BE2C (cell line): ENCODE data around the gene UGT1A3.

Source experiments
- DNase-seq: peaks from one replicate; pipeline ENCODE4 v3.0.0-alpha.2; 2020
- H3K27me3 ChIP-seq: fragments of 250-450 bp; sonication (Bioruptor Pico); 2 replicates; pipeline ENCODE4 v1.5.1; 2020; ENCODE audit warnings: mild to moderate bottlenecking
- H3K36me3 ChIP-seq: fragments of 250-450 bp; sonication (Bioruptor Pico); 2 replicates; pipeline ENCODE4 v1.5.1; 2020; ENCODE audit warnings: mild to moderate bottlenecking
- H3K4me1 ChIP-seq: fragments of 250-450 bp; sonication (Bioruptor Pico); 2 replicates; pipeline ENCODE4 v1.5.1; 2020
- H3K4me3 ChIP-seq: 2 replicates; pipeline ENCODE4 v1.5.1; 2011; ENCODE audit warnings: low read depth, low read length
- H3K9me3 ChIP-seq: fragments of 250-450 bp; sonication (Bioruptor Pico); 2 replicates; pipeline ENCODE4 v1.5.1; 2020
- TF ChIP-seq, protein P1 (sequence below): IDR thresholded peaks from 2 replicates; pipeline ENCODE4 v1.5.1; 2012; ENCODE audit warnings: mild to moderate bottlenecking, low read depth, low read length

UGT1A3 gene

DNA sequence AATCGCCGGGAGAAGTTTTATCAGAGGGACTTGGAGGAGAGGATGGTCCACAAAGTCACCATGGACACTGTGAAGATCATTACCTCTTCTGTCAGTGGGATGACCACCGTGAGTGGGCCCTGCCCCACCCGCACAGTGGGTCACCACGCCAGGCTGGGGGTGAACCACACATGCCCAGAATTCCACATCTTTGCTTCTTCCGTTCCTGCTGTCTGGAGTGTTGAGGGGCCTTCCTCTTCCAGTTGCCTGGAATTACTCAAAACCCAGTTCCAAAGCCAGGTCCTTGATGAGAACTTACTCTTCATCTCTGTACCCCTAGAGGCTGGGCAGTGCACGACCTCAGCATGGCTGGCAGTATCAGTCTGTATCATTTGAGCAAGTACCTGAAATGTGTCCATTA, 71.4 kb downstream of the UGT1A3 start:
- Histone ChIP-seq H3K9me3 (no peaks in the 10 kb centered on the region), H3K4me1 (no peaks in the 10 kb centered on the region), H3K4me3 (no peak overlapping the region), H3K27me3 (no peaks in the 10 kb centered on the region), H3K36me3 (no peaks in the 10 kb centered on the region)
- TF ChIP-seq, protein P1, sequence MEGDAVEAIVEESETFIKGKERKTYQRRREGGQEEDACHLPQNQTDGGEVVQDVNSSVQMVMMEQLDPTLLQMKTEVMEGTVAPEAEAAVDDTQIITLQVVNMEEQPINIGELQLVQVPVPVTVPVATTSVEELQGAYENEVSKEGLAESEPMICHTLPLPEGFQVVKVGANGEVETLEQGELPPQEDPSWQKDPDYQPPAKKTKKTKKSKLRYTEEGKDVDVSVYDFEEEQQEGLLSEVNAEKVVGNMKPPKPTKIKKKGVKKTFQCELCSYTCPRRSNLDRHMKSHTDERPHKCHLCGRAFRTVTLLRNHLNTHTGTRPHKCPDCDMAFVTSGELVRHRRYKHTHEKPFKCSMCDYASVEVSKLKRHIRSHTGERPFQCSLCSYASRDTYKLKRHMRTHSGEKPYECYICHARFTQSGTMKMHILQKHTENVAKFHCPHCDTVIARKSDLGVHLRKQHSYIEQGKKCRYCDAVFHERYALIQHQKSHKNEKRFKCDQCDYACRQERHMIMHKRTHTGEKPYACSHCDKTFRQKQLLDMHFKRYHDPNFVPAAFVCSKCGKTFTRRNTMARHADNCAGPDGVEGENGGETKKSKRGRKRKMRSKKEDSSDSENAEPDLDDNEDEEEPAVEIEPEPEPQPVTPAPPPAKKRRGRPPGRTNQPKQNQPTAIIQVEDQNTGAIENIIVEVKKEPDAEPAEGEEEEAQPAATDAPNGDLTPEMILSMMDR, result no peak
- no peak for DNase-seq

DNA sequence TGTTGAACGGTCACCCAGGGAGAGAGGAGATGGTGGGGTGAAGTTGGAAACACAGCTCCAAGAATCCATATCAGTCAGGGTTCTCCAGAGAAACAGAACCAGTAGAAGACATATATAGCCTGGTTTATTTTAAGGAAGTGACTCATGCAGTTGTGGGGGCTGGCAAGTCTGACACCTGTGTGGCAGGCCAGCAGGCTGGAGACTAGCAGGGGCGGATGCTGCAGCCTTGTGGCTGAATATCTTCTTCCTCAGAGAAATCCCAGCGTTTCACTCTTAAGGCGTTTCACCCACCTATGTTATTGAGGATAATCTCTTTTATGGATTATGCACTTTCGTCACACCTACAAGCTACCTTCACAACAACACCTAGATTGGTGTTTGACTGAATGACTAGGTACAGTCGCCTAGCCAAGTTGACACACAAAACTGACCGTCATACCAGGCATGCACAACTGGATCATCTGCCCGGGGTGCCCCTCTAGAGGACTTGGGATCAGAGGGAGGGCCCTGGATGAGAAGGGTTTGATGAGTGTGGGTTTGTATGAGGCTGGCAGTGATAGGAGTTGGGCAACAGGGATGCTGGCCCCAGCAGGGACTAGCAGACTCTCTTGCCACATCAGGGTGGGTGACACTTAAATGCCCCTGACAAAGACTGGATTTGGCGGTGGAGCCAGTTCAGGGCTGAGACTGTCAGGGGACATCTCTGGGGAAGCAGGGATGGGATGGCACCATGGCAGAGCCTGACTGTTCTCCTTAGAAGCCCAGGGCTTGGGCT, 72.7 kb downstream of the UGT1A3 start:
- no peaks in the 10 kb centered on the region for H3K4me1 ChIP-seq
- H3K9me3 ChIP-seq, result no peaks in the 10 kb centered on the region
- no peak overlapping the region for H3K4me3 ChIP-seq
- no peak for DNase-seq
- TF ChIP-seq, protein P1, result no peak
- no peaks in the 10 kb centered on the region for H3K27me3 ChIP-seq
- H3K36me3 ChIP-seq, result no peaks in the 10 kb centered on the region

DNA sequence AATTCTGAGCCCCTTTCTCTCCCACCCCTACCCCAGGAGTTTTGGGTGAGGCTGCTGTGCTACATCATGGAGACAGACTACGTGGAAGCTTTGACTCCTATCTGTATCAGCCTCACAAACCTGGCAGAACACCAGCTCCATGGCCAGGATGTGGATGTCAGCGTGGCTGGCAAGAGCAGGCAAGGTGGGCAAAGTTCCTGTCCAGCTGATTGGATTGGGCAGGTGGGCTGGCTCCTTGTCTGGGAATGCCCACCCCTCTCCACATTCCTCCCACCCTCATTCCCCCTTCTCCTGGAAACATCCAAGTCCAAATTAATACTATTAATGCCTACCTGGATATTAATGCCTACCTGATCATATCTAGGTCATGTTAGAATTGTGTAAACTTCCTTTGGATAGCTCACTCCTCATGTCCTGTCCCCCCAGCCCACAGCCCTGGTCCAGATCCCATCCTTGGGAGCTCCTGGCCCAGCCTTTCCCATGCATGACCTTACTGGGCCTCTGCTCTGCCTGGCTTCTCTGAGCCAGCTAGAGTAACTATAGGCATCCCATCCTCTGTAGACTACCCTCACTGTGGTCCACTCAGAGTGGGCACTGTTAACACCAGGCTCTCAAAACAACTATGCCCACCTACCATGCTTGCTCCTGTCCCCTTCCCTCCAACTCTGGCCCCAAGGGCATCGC, 73.4 kb downstream of the UGT1A3 start:
- no peaks in the 10 kb centered on the region for H3K9me3 ChIP-seq
- no peak overlapping the region for H3K4me3 ChIP-seq
- H3K27me3 ChIP-seq, result no peaks in the 10 kb centered on the region
- H3K4me1 ChIP-seq, result no peaks in the 10 kb centered on the region
- H3K36me3 ChIP-seq, result no peaks in the 10 kb centered on the region
- TF ChIP-seq, protein P1, result no peak
- DNase-seq, result no peak

DNA sequence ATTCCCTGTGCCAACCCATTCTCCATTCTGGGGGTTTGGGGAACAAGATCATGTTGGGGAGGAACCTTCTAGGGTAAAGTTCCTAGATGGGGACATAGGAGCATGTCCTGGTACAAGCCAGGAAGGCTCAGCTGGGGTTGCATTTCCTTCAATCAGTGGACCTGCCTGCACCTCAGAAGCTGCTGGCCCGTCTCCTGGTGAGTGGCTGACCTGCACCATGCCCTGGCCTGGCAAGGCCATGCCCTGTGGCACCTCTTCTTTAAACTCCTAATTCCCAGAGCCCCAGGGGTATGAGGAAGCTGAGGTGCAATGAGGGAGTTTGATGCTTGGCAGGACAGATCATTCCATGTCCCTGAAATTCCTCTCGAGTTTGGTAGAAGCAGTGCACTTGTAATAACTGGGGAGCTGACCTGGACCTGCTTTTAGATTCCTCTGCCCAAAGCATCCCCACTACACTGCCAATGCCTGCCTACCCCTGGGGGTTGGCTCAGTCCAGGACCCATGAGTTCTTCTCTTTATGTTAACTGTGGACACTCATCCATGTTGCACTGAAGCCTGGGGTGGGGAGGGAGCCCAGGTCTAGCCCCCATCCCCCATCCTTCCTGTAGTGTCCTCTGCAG, 74.6 kb downstream of the UGT1A3 start:
- Histone ChIP-seq H3K9me3 (no peaks in the 10 kb centered on the region), H3K4me1 (no peaks in the 10 kb centered on the region), H3K4me3 (no peak overlapping the region), H3K36me3 (no peaks in the 10 kb centered on the region), H3K27me3 (peaks cover 6% of the 10 kb centered on the region; the same call in 1 of the 2 replicates)
- no peak for DNase-seq
- TF ChIP-seq, protein P1, result no peak

DNA sequence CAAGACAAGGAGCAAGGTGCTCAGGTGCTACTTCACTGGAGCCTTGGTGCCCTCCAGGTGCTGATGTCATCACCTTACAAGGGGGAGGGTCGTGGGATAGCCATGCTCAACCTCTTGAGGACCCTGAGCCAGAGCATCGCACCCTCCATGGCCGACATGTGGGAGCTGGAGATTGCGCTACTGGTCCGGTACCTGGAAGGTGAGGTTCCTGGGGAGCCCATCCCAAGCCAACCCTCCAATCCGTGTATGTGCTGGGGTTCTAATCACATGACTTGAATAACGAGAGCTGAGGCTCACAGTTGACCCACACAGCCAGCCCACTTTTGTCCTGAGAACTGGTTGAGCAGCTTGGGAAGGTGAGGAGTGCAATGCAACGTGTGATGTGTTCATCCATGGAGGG, 75.2 kb downstream of the UGT1A3 start:
- no peaks in the 10 kb centered on the region for H3K9me3 ChIP-seq
- H3K27me3 ChIP-seq, result peaks cover 12% of the 10 kb centered on the region
- TF ChIP-seq, protein P1, result no peak
- H3K4me1 ChIP-seq, result no peaks in the 10 kb centered on the region
- no peak for DNase-seq
- no peaks in the 10 kb centered on the region for H3K36me3 ChIP-seq
- no peak overlapping the region for H3K4me3 ChIP-seq
